Sigmoid colon (tissue), 4 donors: ENCODE results near the gene ATMIN.

Experiments
- EP300 ChIP-seq, 4 donors: sonication (generic); formaldehyde crosslinking; IDR thresholded peaks; one replicate each; pipeline ENCODE4 v1.6.1; 2017; ENCODE audit warnings: antibody characterized with exemption in 4 of 4
- POLR2A ChIP-seq, 2 donors: fragments of 450-650 bp; IDR thresholded peaks; one replicate each; pipeline ENCODE4 v1.6.1; 2016; ENCODE audit warnings: antibody characterized with exemption in 2 of 2, mild to moderate bottlenecking in 2 of 2, moderate library complexity in 2 of 2
- TF ChIP-seq, protein P1 (sequence below), 4 experiments: fragments of 450-650 bp in 3 of 4; fragments of 200-600 bp in 1 of 4; IDR thresholded peaks; one replicate each; pipeline ENCODE4 v1.5.1; 2016 to 2019; ENCODE audit warnings: antibody characterized with exemption in 4 of 4, mild to moderate bottlenecking in 3 of 4, moderate library complexity in 2 of 4

DNA sequence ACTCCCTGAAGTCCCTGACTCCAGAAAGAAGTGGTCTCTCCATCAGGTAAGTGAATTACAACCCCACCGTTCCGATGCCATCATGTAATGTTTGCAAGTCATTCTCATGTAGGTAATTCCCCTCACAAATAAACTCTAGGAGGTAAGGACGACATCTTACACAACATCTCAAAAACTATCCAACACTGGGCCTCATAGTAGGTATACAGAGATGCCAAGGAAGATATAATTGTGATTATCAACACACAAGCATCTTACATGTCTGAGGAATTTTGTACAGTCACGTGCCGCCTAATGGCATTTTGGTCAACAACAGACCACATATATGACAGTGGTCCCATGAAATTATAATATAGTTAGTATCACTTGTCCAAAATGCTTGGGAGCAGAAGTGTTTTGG, 53.2 kb downstream of the ATMIN start:
- TF ChIP-seq, protein P1, sequence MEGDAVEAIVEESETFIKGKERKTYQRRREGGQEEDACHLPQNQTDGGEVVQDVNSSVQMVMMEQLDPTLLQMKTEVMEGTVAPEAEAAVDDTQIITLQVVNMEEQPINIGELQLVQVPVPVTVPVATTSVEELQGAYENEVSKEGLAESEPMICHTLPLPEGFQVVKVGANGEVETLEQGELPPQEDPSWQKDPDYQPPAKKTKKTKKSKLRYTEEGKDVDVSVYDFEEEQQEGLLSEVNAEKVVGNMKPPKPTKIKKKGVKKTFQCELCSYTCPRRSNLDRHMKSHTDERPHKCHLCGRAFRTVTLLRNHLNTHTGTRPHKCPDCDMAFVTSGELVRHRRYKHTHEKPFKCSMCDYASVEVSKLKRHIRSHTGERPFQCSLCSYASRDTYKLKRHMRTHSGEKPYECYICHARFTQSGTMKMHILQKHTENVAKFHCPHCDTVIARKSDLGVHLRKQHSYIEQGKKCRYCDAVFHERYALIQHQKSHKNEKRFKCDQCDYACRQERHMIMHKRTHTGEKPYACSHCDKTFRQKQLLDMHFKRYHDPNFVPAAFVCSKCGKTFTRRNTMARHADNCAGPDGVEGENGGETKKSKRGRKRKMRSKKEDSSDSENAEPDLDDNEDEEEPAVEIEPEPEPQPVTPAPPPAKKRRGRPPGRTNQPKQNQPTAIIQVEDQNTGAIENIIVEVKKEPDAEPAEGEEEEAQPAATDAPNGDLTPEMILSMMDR (IDR thresholded peaks at IDR 0.05), result no peak
- TF ChIP-seq EP300 (IDR thresholded peaks at IDR 0.05) (no peak), POLR2A (IDR thresholded peaks at IDR 0.05) (no peak)
